Brain microvascular endothelial cell (primary cell): Measurements from ENCODE around the gene NCOA7.
"Not testable (repeated sequence)": the region's sequence is repeated elsewhere in the genome, so short reads cannot be mapped to it uniquely, and the experiment has no call there.

ENCODE experiments used
- DNase-seq: peaks from one replicate; pipeline ENCODE4 v3.0.0-alpha.2; 2020
- H3K27ac ChIP-seq: fragments of 250-450 bp; sonication (Bioruptor Pico); 2 replicates; pipeline ENCODE4 v1.5.1; 2020; ENCODE audit warnings: mild to moderate bottlenecking, moderate library complexity
- H3K27me3 ChIP-seq: fragments of 250-450 bp; sonication (Bioruptor Pico); replicated peaks from 2 replicates; pipeline ENCODE4 v1.5.1; 2020; ENCODE audit warnings: mild to moderate bottlenecking
- H3K36me3 ChIP-seq: fragments of 250-450 bp; sonication (Bioruptor Pico); replicated peaks from 2 replicates; pipeline ENCODE4 v1.5.1; 2020; ENCODE audit warnings: mild to moderate bottlenecking
- H3K4me3 ChIP-seq: 2 replicates; pipeline ENCODE4 v1.5.1; 2011; ENCODE audit warnings: low read depth, mild to moderate bottlenecking, control low read depth, low read length, moderate library complexity
- in situ Hi-C: cut with HindIII; loops from 2 replicates; pipeline ENCODE4 v1.10.0; 2017; ENCODE audit warnings: low sequenced_read_pairs, low pct_ligation_motif_present
- TF ChIP-seq, protein P1 (sequence below): IDR thresholded peaks from 2 replicates; pipeline ENCODE4 v1.5.1; 2011; ENCODE audit warnings: low read depth, mild to moderate bottlenecking, moderate library complexity, low read length, control low read depth, inconsistent platforms; ENCODE audit errors: missing control alignments

NCOA7 gene

DNA sequence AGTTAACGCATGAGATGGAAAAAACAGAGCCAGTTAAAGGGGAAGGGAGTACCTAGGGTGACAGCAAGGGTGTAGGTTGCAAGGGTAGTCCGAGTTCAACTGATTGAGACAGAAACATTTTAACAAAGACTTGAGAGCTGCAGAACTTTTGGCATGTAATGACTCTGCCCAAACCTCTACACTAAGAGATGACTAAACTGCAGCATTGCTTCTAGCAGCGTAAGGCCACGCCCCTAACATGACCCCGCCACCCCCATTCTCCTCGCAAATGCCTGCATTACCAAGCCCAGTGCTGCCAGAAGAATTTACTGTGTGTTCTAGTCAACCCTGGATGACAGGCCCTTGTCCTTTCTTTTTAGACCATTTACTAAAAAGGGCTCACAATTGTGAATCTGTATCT is 159.5 kb downstream of the NCOA7 start:
- H3K4me3 ChIP-seq, result no peak overlapping the region
- TF ChIP-seq, protein P1, sequence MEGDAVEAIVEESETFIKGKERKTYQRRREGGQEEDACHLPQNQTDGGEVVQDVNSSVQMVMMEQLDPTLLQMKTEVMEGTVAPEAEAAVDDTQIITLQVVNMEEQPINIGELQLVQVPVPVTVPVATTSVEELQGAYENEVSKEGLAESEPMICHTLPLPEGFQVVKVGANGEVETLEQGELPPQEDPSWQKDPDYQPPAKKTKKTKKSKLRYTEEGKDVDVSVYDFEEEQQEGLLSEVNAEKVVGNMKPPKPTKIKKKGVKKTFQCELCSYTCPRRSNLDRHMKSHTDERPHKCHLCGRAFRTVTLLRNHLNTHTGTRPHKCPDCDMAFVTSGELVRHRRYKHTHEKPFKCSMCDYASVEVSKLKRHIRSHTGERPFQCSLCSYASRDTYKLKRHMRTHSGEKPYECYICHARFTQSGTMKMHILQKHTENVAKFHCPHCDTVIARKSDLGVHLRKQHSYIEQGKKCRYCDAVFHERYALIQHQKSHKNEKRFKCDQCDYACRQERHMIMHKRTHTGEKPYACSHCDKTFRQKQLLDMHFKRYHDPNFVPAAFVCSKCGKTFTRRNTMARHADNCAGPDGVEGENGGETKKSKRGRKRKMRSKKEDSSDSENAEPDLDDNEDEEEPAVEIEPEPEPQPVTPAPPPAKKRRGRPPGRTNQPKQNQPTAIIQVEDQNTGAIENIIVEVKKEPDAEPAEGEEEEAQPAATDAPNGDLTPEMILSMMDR, result no peak
- H3K27ac ChIP-seq, result peak overlapping the region; percentile 27
- H3K36me3 ChIP-seq, result no peaks in the 10 kb centered on the region
- in situ Hi-C loops, result loop anchor here (25.0 kb wide), 1 partner anchor 163 kb away; the partner anchor contains the start of gene NCOA7
- no peaks in the 10 kb centered on the region for H3K27me3 ChIP-seq
- DNase-seq, result peak; percentile 88

DNA sequence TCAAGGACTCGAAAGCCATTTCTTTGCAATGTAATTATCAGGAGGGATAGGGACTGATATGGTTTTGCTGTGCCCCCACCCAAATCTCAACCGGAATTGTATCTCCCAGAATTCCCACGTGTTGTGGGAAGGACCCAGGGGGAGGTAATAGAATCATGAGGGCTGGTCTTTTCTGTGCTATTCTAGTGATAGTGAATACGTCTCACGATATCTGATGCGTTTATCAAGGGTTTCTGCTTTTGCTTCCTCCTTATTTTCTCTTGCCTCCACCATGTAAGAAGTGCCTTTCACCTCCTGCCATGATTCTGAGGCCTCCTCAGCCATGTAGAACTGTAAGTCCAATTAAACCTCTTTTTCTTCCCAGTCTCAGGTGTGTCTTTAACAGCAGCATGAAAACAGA is 160.0 kb downstream of the NCOA7 start:
- peak overlapping the region; percentile 27 for H3K27ac ChIP-seq
- DNase-seq, H3K36me3 ChIP-seq, H3K27me3 ChIP-seq, H3K4me3 ChIP-seq: not testable (repeated sequence)
- in situ Hi-C loops, result loop anchor here (25.0 kb wide), 1 partner anchor 163 kb away; the partner anchor contains the start of gene NCOA7

DNA sequence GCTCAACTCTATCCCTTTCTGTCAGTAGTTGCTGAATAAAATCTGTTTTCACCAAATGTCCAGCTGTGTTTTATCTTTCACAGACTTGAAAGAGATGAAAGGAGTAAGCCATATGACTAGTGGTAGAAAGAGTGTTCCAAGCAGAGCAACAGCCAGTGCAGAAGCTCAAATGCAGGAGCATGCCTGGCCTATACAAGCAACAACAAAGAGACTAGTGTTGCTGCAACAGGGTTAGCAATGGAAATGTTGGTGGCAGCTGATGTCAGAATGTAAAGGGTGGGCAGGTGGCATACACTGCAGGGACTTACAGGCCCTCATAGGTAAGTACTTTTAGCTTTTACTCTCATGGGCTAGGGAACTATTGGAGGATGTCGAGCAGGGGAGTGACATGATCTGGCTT is 160.6 kb downstream of the NCOA7 start:
- no peaks in the 10 kb centered on the region for H3K27me3 ChIP-seq
- H3K36me3 ChIP-seq, result no peaks in the 10 kb centered on the region
- TF ChIP-seq, protein P1, result no peak
- no peak for DNase-seq
- no peak overlapping the region for H3K27ac ChIP-seq
- H3K4me3 ChIP-seq, result no peak overlapping the region
- in situ Hi-C loops, result loop anchor here (25.0 kb wide), 1 partner anchor 164 kb away; the partner anchor contains the start of gene NCOA7

DNA sequence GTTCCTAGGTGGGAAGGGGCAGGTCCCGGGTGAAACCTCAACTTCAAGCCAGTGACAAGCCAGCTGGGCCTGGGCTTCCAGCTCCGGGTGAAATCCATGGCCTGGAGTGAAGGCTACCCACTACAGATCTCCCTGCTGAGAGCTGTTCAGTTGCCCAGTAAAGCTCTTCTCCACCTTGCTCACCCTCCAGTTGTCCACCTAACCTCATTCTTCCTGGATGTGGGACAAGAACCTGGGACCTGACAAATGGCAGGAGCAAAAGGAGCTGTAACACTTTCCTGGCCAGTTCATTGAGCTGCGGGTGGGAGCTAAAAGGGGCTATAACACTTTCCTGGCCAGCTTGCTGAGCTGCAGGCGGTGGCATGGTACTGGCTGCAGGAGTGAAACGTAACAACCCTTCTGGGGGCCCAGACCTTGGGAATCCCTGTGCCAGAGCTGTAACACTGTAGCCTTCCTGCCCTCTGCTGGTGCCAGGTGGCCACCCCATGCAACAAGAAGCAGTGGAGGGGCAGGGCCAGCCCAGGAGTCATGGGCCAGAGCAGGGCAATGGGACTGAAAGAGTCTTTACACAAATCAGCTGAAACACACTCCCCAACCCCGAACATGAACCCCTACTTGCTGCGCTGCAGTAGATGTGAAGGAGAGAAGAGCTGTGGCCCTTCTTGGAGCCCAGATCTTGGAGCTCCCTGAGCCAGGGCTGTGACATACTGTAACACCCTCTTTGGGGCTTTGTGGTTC is 162.2 kb downstream of the NCOA7 start:
- TF ChIP-seq, protein P1, result peak; percentile 69
- Histone ChIP-seq H3K4me3 (no peak overlapping the region), H3K27me3 (no peaks in the 10 kb centered on the region), H3K36me3 (no peaks in the 10 kb centered on the region), H3K27ac (no peak overlapping the region)
- in situ Hi-C loops, result loop anchor here (25.0 kb wide), 1 partner anchor 166 kb away; the partner anchor contains the start of gene NCOA7
- DNase-seq, result peak; percentile 44

DNA sequence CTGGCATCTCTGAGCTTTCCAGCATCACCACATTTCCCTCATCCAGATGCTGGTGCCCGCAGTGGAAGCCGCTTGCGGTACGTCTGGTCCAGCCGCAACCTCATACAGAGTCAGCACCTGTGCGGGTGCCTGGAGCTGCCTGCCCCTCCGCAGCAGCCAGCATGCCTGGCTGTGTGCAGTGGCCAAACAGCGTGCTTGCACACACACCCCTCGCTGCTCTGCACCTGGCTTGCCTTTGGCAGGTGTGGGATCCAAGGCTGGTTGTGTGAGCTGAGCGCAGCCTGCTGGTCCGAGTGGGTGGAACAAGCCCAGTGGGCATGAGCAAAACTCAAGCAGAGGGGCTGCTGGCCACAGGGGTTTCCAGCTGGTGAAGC is 162.7 kb downstream of the NCOA7 start:
- DNase-seq, result no peak
- TF ChIP-seq, protein P1, result peak; percentile 47
- Histone ChIP-seq H3K27ac (no peak overlapping the region), H3K36me3 (no peaks in the 10 kb centered on the region), H3K4me3 (no peak overlapping the region), H3K27me3 (no peaks in the 10 kb centered on the region)
- in situ Hi-C loops, result loop anchor here (25.0 kb wide), 1 partner anchor 166 kb away; the partner anchor contains the start of gene NCOA7

DNA sequence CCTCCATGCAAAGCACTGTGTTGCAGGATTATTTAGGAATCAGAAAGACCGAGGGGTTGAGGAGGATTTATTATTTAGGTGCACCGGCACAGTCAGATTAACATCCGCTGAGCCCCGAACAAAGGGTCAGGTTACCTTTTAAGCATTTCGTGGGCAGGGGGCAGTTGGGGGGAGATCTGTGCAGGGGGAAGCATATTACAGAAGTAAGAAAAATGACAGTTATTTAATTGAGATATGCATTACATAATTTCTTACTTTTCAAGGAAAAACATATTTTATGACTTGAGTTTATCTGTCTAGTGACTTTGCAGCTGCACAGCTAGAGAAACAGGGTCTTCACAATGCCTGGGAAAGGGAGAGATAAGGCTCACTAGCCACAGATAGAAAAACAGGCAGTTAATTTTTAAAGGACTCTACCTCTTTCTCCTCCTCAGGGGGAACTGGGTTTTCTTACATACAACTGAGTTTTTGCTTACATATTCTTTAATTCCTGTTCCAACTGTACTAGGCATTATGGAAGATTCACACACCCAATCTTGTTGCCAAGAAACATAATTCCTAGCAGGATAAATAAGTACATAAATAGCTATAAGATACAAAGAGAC is 164.1 kb downstream of the NCOA7 start:
- no peak overlapping the region for H3K27ac ChIP-seq
- no peaks in the 10 kb centered on the region for H3K27me3 ChIP-seq
- H3K36me3 ChIP-seq, result no peaks in the 10 kb centered on the region
- no peak for DNase-seq
- in situ Hi-C loops, result loop anchor here (25.0 kb wide), 1 partner anchor 168 kb away; the partner anchor contains the start of gene NCOA7
- H3K4me3 ChIP-seq, result no peak overlapping the region
- TF ChIP-seq, protein P1, result no peak
